ENCODE measurements around the gene ATP1A1.

The ATP1A1 gene

DNA sequence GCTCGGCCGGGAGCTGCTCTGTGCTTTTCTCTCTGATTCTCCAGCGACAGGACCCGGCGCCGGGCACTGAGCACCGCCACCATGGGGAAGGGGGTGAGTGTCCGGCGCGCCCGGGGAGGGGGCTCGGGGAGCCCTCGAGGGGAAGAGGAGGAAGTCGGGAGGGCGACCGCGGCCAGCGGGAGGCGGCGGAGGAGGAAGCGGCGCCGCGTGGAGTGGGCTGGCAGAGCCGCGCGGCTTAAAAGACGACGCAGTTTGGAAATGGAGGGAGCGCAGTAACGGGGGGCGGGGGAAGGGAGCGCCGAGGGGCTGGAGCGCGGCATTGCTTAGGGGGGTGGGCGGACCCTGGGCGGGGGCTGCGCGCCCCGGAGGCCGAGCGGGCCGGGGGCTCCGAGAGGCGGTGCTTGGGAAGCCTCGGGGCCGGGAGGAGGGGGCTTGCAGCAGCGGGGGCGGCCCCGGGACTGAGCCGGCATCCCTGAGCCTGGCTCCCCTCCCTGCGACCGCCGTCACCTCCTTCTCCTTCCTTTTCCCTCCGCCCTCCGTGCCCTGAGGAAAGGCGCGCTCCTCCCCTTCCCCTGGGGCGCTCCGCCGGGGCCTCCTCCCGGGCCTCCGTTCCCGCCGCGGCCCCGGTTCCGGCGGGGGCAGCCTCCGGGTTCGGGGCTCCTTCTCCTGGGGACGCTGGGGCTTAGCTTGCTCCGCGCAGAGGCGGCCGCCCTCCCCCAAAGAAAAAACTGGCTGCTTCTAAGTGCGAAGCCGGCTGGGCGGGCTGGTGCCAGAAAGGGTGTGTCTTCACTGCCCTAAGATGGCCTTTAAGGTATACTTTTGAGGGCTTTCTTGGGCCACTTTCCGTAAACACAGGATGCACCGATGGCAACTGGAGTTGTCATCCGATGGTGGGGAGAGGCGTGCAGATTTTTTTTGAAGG is 648 bp downstream of the ATP1A1 start:
- peak; percentile 52 to 66 for DNase-seq

DNA sequence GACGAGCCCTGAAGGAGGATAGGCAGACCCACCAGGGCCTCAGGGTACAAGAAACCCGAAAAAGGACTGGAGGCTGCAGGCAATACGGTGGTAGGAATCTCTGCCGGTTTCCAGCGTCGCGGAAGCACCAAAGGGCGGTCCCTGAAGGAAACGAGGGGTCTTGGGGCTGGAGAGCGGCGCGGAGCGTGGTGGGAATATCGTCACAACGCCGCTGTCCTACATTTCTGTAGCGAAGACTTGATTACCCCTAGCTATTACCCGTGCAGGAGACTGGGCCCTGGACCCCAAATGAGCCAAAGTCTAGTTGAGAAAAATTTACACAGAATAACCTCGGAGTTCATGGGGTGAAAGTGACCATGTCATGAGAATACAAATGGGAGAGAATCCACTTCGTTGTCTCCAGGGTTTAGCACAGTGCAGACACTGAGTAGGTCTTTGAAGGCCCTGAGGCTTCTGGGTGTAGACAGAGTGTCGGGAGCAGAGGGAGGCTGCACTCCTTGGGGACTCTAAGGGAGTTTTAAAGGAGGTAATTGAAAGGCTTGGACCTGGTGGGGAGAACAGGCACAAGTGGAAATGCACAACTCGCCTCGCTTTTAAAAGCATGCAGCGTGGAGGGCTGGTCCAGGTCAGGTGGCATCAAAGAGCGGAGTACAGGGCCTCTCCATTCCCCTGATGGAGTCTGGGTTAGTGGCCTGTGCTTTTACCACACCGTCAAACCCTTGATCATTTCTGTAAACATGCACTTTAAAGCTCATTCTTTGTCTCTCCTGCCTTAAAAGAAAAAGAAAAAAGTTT is 1.5 kb downstream of the ATP1A1 start:
- DNase-seq = peak in 1 of 2 experiments; percentile 45

DNA sequence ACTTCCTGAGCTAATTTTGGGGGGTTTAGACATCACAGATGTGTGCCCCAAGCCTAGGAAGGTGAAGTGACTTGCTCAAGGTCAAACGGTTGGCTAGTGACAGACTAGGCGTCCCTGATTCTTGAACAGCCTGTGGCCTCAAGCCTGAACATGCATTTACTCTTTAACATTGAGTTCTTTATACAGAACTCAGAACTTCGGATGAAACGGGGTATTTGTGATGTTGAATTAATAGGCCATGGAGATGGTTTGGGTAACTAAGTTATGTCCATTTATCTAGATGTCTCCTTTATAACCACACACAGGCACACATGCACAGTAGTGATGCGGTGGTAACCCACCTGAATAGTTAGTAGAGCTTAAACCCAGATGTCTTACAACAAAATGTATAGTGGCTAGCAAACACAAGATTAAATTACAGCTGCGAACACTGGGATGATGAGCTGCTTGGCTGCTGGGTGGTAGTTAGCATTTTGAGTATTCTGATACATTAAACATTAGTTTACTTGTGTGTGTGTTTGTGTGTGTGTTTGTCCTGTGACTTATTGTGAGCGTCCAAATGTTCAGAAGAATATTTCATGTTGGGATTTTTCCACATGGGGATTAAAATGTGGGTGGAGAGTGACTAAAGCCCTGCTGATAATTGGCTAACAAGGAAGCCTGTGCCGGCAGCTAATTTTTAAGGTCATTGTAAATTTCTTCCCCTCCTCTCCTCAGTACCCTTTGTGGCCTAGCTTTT is 2.3 kb downstream of the ATP1A1 start:
- DNase-seq = no peak

DNA sequence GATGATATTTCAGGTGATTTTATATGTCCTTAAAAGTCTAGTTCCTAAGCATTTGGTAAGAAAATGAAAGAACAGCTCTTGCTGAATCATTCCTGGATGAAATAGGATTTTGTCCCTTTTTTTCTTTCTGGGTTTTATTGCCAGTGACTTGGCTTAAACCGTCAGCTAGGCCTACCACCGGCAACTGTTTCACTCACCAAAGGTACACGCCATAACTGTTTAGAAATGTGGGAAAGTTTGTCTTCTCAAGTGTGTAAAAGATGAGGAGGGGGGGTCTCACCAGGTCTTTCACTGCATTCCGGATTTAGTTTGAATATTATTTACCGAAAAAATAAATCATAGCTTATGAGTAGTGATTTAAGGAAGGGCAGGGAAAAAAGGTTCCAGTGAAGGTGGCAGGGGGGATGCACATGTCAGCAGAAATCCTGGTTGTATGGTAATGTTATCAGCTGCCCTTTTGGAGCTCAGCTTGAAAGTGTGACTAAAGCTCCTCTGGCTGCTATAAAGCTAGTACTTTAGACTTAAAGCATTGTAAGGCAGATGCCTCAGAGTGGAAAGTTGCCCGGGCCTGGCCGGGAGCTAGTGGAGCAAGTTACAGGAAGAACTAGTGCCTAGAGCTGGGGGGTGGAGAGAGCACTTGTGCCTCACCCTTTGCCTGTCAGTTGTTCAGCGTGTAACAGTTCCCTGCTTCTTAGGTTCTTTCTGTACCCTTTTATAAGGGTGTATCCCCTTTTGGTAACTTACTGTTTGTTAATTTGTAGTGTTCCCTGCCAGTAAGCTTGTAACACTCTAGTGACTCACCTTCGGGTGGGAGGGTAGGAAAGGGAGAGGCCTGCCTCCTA is 3.1 kb downstream of the ATP1A1 start:
- no peak for DNase-seq

DNA sequence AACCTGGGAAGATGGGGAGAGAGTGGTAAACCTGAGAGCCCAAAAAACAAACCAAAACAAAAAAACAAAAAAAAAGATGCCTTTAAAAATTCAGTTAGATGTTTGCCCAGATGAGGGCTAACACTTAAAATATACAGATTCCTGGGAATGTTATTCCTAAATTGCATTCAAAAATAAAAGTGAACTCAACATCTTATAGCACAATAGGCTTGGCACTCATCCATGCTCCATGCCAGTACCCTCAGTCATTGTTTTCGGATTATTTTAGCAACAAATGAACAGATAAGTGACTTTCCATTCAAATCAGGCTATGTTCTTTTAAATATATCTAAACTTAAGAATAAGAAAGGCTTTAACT is 3.7 kb downstream of the ATP1A1 start:
- DNase-seq = no peak

DNA sequence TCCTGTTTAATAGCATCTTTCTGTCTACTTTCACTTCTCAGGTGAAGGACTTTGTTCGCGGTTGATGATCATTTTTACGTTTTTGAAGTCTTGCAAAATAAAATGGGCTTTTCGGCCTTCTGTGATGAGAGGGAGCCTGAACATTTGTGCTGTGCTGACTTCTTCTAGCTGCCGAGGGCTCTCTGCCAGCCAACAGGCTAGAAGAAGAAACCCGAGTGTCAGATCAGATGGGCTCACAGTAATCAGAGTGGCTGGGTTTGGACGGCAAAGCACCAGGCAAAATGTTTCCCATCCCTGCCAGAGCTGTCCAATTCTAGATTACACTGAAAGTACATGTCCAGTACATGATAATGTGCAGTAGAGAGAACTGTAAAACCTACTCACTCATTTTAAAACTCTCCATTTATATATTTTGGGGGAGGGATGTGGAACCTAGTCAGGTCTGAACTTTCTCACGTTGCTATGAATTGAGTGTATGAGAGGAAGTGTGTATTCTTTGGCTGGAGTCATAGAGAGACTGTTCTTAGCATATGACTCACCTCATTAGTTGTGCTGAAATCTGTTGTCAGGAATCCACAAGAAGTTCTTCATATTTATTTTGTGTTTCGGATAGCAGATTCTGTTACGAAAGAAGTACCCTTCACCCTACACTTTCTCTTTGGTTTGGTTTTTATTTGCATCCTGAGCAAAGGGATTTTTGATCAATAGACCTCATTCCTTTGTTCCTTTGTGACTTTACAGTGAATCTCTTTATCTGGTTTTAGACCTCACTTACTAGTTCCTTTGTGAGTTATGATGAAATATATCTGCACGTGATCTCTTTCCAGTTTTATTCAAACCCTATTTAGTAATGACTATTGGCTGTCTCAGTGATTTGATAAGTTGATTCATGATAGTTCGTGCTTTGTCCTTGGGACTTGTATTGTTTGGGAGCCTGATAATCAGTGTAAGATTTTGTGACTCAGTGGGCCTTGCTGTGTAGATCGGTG is 4.8 kb downstream of the ATP1A1 start:
- DNase-seq = peak; percentile 87 to 88

DNA sequence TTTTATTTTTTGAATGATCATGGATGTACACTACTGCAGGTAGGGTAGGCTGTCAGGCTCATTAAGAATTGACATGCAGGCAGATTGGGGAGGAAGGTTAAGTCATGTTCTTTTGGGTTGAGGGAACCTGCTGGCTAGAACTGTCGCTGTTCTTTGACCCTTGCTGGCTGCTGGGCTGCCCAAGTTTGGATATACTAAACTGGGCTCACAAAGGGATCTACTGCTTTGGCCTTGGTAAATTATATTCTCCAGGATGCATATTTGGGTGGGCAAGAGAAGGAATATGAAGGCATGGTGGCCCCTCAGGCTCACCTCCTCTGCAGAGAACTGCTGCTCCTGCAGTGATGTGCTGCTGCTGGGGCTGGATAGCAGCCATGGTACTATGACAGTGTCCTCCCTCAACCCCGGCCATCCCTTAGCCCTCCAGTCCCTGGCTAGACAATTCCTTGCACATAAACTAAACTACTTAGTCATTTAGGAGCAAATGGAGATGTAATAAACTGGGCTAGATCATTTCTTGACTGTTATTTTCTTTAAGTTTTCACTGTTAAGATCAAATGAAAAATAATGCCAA is 6.1 kb downstream of the ATP1A1 start:
- no peak for DNase-seq

DNA sequence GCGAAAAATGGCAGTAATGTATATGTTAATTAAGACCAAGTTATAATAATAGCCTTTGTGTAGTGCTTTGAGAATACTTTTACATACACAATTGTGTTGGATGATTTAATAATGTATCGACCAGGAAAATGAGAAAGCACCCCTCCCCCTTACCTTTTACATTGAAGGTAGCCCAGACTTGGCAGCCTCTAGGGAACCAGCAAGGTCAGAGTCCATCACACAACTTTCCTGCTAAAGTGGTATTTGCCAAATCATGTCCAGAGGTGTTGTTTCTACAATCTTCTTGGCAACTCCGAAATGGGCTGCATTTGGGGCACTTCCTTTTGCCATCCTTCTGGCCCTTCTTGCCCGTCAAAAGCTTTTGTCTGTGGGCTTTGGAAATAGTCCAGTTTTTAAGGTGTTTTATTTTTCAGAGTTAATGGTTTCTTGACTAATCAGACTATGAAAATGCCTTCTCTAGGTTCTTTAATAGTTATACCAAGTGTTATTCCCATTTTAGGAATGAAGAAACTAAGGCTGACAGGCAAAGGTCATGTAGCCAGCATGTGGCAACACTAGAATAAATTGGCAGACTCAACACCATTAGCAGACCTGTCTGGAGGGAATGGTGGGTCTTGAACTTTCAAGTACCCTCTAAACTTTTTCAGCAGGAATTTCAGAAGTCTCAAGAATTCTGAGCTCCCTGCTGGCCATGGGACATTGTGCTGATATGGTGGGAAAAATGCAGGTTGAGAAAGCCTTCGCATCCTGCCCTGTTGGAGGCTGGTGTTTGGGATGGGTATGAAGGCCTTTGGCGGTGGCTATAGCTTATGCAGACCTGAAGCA is 6.8 kb downstream of the ATP1A1 start:
- no peak for DNase-seq

DNA sequence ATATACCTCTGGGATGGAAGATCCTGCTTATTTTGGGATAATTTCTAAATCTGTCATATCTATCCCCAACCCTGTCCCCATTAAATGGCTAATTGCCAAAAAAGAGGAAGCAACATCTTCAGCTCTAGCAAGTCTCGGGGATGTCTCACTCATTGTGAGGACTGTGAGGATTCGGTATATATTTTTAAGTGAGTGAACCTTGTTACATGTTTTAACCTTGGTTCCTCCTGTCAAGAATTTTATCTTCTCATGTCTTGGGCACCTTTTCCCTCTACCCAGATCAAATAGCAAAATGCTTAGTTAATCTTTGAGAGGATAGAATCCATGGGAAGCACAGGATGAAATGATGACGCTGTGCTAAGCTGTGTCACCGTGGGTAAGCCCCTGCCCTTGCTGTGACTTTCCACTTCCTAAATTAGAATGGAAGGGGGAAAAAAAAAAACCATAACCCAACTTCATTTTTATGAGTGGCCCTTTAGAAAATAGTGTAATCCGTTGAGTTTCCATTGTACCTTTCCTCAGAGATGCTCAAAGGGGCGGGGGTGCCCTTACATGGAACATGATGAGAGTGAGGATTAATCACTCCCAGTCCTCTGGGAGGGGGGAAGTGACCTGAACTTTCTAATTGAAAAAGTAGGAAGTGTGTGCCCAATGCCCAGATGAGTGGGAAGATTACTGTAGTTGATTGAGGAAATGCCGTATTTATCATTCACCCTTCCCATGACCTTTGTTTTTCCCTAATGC is 7.6 kb downstream of the ATP1A1 start:
- no peak for DNase-seq

DNA sequence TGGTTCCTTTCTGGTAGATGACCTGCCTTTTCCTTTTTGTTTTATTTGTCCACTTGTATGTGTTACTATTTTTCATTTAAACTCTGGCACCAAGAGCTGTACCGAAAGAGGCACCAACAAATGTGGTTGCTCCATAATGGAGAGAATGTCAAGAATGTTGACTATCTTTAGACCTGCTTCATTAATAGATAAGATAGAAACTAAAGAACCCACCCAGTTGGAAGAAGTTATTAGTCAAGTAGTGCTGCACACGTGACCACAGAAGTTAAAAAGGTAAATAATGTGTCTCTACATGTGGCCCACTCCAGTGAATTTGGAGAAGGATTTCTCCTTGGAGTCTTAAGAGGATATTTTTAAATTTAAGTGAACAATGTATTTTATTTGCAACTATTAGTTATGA is 9.3 kb downstream of the ATP1A1 start:
- DNase-seq = no peak

DNA sequence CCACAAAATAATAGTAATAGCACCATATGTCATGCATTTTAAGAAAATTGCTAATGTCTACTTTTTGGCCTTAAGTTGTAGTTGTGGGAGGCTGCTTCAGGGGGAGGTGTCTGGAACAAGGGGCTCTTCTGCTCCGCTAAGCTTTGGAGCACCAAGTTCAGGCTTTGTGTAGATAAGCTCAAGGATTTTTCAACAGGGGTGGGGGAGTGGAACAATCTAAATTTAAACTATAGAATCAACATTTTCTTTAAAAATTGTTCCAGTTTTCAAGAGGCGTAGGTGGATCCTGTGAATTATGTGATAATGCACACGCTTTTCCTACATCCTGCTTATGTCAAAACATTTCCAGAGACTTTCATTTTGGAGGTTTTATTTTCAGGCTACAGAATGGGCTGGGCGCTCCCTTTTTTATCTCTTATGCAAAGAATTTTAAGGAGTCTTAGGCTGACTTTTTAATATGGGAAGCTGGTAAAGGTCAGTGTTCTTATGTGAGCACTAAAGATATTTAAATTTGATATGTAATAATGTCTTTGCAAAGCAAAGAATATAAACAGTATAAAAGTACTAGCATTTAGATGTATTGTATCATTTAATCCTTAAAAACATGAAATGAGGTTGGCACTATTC is 9.9 kb downstream of the ATP1A1 start:
- DNase-seq = no peak

DNA sequence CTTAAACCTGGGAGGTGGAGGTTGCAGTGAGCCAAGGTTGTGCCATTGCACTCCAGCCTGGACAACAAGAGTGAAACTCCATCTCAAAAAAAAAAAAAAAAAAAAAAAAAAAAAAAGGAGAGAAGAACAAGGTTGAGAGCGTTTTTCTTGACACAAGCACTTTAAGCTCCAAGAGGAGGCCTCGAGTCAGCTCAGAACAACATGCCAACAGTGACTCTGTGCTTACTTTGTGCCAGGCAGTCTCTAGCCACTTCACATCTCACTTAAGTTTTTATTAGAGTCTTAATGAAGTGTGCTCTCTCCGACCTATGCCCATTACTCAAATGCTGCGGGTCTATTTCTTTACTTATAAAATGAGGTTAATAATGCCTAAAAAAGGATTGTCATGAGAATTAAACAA is 13.0 kb downstream of the ATP1A1 start:
- DNase-seq = no peak

DNA sequence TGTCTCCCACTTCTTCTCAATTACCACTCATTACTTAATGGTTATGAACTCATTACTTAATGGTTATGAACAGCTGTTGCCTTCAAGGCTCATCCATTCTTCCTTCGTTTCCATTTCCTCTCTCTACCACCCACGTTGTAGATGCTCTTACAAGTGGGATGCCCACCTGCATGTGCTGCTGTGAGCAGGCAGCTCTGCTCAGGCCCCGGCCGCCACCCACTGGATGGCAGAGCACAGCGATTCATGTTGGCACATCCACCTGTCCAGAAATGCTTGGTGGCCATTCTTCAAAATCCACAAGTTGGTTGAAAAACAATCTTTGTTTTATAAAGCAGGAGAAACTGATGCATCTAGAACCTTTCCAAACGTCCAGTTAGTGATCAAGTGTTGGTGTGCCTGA is 14.5 kb downstream of the ATP1A1 start:
- no peak for DNase-seq

DNA sequence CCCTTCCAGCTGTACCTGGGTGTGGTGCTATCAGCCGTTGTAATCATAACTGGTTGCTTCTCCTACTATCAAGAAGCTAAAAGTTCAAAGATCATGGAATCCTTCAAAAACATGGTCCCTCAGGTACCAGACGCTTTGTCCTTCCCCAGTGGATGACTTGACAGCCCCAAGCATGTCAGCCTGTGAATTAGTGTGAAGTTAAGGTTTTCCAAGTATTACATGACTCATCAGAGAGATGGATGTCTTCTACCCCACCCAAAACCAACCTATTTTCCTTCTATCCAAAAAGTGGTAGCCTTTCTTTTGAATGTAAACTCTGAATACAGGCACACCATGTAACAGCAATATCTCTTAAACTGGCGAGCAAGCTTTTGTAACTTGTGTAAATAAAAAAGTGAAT is 15.1 kb downstream of the ATP1A1 start:
- DNase-seq = no peak

DNA sequence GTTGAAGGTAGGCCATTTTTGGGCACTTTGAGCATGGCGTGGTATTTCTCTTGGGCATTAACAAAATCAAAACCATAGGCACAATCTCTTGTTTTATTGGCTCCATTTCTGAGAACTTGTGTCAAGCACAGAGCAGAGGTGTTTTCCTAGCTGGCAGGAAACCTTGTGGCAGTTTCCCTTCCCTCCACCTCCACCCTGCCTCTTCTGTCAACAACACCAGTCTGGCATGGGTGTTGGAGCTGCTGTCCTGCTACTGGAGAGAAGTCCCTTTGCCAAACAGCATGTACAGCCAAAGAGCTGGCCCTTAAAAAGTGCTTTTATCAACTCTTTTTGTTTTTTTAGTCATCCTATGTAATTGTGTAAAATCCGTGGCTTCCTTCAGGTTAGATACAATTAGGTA is 16.0 kb downstream of the ATP1A1 start:
- no peak for DNase-seq

DNA sequence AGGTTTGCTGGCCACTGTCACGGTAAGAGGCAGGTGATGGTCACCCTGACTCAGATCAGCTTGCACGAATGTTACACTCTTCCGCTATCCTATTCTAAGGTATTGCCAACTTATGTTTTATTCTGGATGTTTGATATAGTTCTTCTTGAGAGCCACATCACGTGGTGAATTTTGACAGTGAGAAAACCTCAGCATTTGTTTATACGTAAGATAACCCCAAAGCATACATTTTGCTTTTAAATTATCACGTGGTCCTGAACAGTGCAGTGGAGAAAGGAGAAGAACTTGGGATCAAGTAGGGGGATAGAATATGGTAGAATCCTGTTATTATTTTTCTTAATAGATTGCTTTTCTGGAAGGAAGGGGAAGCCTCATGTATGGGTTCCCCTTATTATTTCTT is 16.6 kb downstream of the ATP1A1 start:
- DNase-seq = no peak

DNA sequence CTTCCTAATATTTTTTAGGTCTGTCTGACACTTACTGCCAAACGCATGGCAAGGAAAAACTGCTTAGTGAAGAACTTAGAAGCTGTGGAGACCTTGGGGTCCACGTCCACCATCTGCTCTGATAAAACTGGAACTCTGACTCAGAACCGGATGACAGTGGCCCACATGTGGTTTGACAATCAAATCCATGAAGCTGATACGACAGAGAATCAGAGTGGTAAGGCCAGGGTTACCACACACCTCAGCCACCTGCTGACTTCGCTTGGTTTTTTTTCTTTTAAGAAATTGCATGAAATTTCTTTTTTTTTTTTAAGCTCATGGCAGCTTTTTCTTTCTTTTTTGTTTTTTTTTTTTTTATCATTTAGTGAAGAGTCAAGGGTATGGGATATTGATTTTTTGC is 17.2 kb downstream of the ATP1A1 start:
- no peak for DNase-seq

DNA sequence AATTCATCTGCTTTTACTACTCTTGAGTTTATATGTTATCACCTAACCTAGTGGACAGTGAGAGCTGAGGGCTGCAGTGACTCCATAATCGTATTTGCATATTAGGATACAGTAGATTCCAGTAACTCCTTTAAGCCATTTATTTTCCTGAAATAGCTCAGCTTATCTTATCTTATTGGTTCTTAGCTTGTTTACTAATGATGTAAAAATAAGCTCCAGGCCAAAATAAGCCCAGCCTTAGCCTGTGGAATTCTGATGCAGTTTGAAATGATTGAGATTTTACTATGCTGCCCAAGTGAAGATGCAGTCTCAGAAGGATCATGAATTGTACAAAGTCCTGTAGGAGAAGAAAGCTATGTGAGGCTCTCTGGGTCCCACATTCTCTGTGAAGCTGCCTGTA is 18.1 kb downstream of the ATP1A1 start:
- DNase-seq = no peak

Data from Kasumi-1 (cell line).